HL-60 (cell line): ENCODE measurements around the gene CHL1.

ENCODE experiments used
- DNase-seq, 2 experiments: peaks; one replicate each; pipeline ENCODE4 v3.0.0-alpha.2; 2010 to 2020; ENCODE audit warnings: low read depth in 1 of 2, low spot score in 1 of 2
- H3K27ac ChIP-seq: fragments of 250-450 bp; sonication (Bioruptor Pico); replicated peaks from 2 replicates; pipeline ENCODE4 v1.5.1; 2020; ENCODE audit warnings: mild to moderate bottlenecking, moderate library complexity
- H3K27me3 ChIP-seq: fragments of 250-450 bp; sonication (Bioruptor Pico); 2 replicates; pipeline ENCODE4 v1.5.1; 2021; ENCODE audit warnings: mild to moderate bottlenecking, moderate library complexity; ENCODE audit not compliant: insufficient read depth, poor library complexity, severe bottlenecking
- H3K4me3 ChIP-seq: replicated peaks from 2 replicates; pipeline ENCODE4 v1.5.1; 2011; ENCODE audit warnings: mild to moderate bottlenecking, control low read depth, low read length; ENCODE audit not compliant: insufficient read depth
- CTCF ChIP-seq: IDR thresholded peaks from one replicate; pipeline ENCODE4 v1.5.1; 2011; ENCODE audit warnings: low read length, control low read depth, inconsistent platforms; ENCODE audit not compliant: insufficient read depth
- GABPA ChIP-seq: IDR thresholded peaks from 2 replicates; pipeline ENCODE4 v1.6.1; 2012; ENCODE audit warnings: low read depth
- POLR2AphosphoS5 ChIP-seq: IDR thresholded peaks from 2 replicates; pipeline ENCODE4 v1.6.1; 2012; ENCODE audit warnings: low read depth
- REST ChIP-seq: IDR thresholded peaks from 2 replicates; pipeline ENCODE4 v1.6.1; 2012; ENCODE audit warnings: low read depth; ENCODE audit not compliant: insufficient replicate concordance
- SPI1 ChIP-seq: IDR thresholded peaks from 2 replicates; pipeline ENCODE4 v1.6.1; 2012; ENCODE audit warnings: low read depth, mild to moderate bottlenecking, borderline replicate concordance

Gene CHL1

GRCh38 chr3:308597-309321 is 112.2 kb downstream of the CHL1 start:
- H3K27ac ChIP-seq, result no peak overlapping the region
- DNase-seq, result no peak
- H3K27me3 ChIP-seq, result no peaks in the 10 kb centered on the region
- no peak overlapping the region for H3K4me3 ChIP-seq
- TF ChIP-seq GABPA (no peak), REST (no peak), POLR2AphosphoS5 (no peak), SPI1 (no peak), CTCF (no peak)

- H3K27ac ChIP-seq, result no peak overlapping the region
- TF ChIP-seq CTCF (no peak), GABPA (no peak), POLR2AphosphoS5 (no peak), REST (no peak), SPI1 (no peak)
- H3K4me3 ChIP-seq, result no peak overlapping the region
- no peaks in the 10 kb centered on the region for H3K27me3 ChIP-seq
- DNase-seq, result no peak
Measured at GRCh38 chr3:312160-312733, 115.7 kb downstream of the CHL1 start.

DNA sequence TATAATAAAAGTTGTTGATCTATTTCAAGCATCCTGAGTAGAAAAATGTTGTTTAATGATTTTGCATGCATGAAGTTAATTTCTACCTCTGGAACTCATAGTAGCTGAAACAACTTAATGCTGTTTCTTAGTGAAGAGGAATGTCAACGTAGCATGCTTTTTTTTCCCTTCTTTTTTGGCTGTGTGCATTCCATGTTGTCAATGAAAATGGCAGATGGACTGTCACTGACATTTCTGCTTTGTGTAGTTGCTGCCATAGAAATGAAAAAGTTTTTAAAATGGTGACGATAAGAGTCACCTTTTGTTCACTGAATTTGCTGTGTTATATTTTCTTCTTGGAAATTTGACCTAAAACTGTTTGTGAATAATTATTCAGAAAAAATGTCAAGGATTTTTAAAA is 116.3 kb downstream of the CHL1 start:
- no peak for DNase-seq
- Histone ChIP-seq H3K27ac (no peak overlapping the region), H3K27me3 (no peaks in the 10 kb centered on the region), H3K4me3 (no peak overlapping the region)
- TF ChIP-seq REST, result no peak
- TF ChIP-seq POLR2AphosphoS5, result no peak
- no peak for TF ChIP-seq GABPA
- TF ChIP-seq SPI1, result no peak
- no peak for TF ChIP-seq CTCF
